ENCODE measurements around the gene IL16.

Gene IL16

DNA sequence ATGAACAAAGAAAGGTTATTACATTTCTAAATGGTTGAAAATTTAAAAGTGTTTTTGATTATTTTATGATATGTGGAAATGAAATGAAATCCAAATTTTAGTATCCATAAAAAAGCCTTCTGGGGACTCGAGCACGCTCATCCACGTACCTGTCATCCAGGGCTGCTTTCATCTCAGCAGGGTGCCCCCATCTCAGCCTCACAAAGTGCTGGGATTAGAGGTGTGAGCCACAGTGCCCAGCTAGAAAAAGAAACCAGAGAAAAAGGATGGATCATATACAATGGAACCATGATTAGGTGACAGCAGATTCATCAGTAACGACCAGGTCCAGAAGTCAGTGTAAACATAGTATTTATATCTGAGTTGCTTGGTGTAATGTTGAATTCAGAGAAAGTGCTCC is 77.6 kb downstream of the IL16 start:
- Histone ChIP-seq H3K27me3 (ENCODE audit: insufficient read depth, low read depth) (no peaks in the 10 kb centered on the region), H3K4me3 (IDR thresholded peaks at IDR 0.05; ENCODE audit: insufficient read depth, low read depth, low read length) (no peak overlapping the region), H3K79me2 (ENCODE audit: insufficient read depth, low read depth) (no peaks in the 10 kb centered on the region), H2AFZ (ENCODE audit: low read depth) (no peak overlapping the region), H3K36me3 (ENCODE audit: insufficient read depth) (no peaks in the 10 kb centered on the region), H3K9ac (no peak overlapping the region), H4K20me1 (ENCODE audit: insufficient read depth) (no peaks in the 10 kb centered on the region), H3K4me2 (no peak overlapping the region), H3K27ac (no peak overlapping the region), H3K4me1 (ENCODE audit: low read depth, poor library complexity, severe bottlenecking) (peaks cover 15% of the 10 kb centered on the region)
- TF ChIP-seq, protein P1, sequence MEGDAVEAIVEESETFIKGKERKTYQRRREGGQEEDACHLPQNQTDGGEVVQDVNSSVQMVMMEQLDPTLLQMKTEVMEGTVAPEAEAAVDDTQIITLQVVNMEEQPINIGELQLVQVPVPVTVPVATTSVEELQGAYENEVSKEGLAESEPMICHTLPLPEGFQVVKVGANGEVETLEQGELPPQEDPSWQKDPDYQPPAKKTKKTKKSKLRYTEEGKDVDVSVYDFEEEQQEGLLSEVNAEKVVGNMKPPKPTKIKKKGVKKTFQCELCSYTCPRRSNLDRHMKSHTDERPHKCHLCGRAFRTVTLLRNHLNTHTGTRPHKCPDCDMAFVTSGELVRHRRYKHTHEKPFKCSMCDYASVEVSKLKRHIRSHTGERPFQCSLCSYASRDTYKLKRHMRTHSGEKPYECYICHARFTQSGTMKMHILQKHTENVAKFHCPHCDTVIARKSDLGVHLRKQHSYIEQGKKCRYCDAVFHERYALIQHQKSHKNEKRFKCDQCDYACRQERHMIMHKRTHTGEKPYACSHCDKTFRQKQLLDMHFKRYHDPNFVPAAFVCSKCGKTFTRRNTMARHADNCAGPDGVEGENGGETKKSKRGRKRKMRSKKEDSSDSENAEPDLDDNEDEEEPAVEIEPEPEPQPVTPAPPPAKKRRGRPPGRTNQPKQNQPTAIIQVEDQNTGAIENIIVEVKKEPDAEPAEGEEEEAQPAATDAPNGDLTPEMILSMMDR (conservative IDR thresholded peaks at IDR 0.05; ENCODE audit: low read depth, low read length), result no peak

DNA sequence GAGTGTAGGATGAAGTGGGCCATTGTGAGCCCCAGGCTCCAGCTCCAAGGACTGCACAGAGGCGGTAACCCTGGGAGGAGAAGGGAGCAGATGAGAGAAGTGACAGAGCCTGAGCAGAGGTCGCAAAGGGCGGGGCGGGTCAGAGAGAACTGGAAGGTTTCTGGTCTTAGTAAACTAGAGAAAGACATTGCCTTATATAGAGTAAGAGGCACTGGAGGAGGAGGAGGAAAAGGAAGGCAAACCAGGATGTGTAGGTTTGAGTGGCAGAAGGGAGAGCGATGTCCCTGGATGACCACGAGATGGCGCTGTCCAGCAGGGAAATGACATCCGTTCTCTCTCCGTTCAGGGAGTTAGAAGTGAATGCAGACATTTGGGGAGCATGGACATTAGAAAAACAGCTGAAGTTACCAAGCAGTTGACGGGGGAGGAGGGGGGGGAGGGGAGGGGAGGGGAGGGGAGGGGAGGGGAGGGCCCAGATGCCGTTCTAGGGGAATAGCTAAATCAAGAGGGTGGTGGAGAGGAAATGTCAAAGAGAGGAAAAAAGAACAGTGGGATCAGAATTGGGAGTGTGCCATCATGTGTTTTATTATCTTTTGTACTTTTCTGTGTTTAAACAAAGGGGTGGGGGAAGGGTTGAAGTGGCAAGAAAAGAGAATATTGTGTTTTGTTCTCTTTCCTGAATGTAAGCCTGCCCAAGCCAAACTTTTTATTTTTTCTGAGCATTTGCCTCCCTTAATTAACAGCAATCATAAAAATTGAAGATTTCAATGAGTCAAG is 78.4 kb downstream of the IL16 start:
- Histone ChIP-seq H4K20me1 (ENCODE audit: insufficient read depth) (no peaks in the 10 kb centered on the region), H3K27ac (no peak overlapping the region), H3K4me2 (no peak overlapping the region), H3K79me2 (ENCODE audit: insufficient read depth, low read depth) (no peaks in the 10 kb centered on the region), H3K4me3 (IDR thresholded peaks at IDR 0.05; ENCODE audit: insufficient read depth, low read depth, low read length) (no peak overlapping the region), H3K36me3 (ENCODE audit: insufficient read depth) (no peaks in the 10 kb centered on the region), H3K4me1 (ENCODE audit: low read depth, poor library complexity, severe bottlenecking) (peaks cover 15% of the 10 kb centered on the region), H3K9ac (no peak overlapping the region), H3K27me3 (ENCODE audit: insufficient read depth, low read depth) (no peaks in the 10 kb centered on the region), H2AFZ (ENCODE audit: low read depth) (peak overlapping the region; percentile 13; the same call in 1 of the 2 replicates)
- TF ChIP-seq, protein P1 (conservative IDR thresholded peaks at IDR 0.05; ENCODE audit: low read depth, low read length), result peak; percentile 80

DNA sequence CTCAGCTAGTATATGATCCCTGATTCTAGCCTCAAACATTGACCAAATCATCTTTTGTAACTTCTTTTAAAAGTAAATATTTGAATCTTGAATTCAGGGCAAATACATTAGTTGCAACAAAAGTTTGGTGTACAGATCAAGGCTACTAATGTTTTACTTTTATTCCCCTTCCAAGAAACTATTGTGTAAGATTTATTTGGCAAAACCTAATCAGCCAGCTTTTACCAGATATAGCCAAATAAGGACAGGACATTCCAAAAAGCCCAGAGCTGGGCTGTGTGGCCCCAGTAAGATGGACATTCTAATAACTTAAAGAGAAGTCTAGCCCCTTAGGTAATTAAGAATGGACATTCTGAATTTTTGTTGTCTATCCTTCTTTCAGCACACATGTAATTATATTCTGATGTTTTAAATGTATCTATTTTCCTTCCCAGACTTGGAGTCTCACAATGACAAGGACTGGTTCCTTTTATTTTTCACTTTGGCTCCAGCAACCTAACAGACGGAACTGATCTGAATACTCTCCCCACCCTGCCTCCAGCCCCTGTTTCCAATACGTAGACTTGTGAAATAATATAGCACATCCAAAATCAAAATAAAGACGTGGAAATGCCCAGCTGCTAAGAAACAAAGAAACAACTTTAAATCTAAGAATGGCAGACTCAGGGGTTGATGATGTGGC is 79.2 kb downstream of the IL16 start:
- Histone ChIP-seq H3K4me1 (ENCODE audit: low read depth, poor library complexity, severe bottlenecking) (peaks cover 20% of the 10 kb centered on the region), H3K27ac (no peak overlapping the region), H4K20me1 (ENCODE audit: insufficient read depth) (no peaks in the 10 kb centered on the region), H3K9ac (no peak overlapping the region), H3K36me3 (ENCODE audit: insufficient read depth) (no peaks in the 10 kb centered on the region), H2AFZ (ENCODE audit: low read depth) (peak overlapping the region; percentile 13; the same call in 1 of the 2 replicates), H3K79me2 (ENCODE audit: insufficient read depth, low read depth) (no peaks in the 10 kb centered on the region), H3K4me3 (IDR thresholded peaks at IDR 0.05; ENCODE audit: insufficient read depth, low read depth, low read length) (no peak overlapping the region), H3K4me2 (no peak overlapping the region), H3K27me3 (ENCODE audit: insufficient read depth, low read depth) (no peaks in the 10 kb centered on the region)
- TF ChIP-seq, protein P1 (conservative IDR thresholded peaks at IDR 0.05; ENCODE audit: low read depth, low read length), result no peak

DNA sequence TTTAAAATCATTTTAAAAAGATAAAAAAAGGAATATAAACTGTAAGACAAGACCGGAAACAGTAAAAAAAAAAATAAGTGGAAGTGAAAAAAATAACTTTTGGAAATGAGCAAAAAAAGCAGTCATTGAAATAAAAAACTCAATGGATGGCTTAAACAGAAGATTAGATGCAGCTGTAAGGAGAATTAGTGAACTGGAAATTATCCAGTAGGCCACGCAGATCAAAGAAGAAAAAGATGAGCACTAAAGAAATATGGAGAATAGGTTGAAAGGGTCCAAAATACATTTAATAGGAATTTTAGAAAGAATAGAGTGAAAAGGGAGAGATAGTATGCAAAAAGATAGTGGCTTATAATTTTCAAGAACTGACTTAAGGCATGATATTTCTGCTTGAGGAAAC is 80.3 kb downstream of the IL16 start:
- Histone ChIP-seq H4K20me1 (ENCODE audit: insufficient read depth) (no peaks in the 10 kb centered on the region), H3K4me3 (IDR thresholded peaks at IDR 0.05; ENCODE audit: insufficient read depth, low read depth, low read length) (no peak overlapping the region), H3K9ac (no peak overlapping the region), H3K36me3 (ENCODE audit: insufficient read depth) (no peaks in the 10 kb centered on the region), H3K27me3 (ENCODE audit: insufficient read depth, low read depth) (no peaks in the 10 kb centered on the region), H3K79me2 (ENCODE audit: insufficient read depth, low read depth) (no peaks in the 10 kb centered on the region), H3K27ac (no peak overlapping the region), H3K4me1 (ENCODE audit: low read depth, poor library complexity, severe bottlenecking) (peaks cover 23% of the 10 kb centered on the region), H3K4me2 (no peak overlapping the region), H2AFZ (ENCODE audit: low read depth) (no peak overlapping the region)
- TF ChIP-seq, protein P1 (conservative IDR thresholded peaks at IDR 0.05; ENCODE audit: low read depth, low read length), result no peak
